ENCODE data around the gene SLC4A4. TPM values are rescaled to one million over a fixed set of nuclear protein-coding genes. Genes with fewer than 3 reads are reported as not detected.

The SLC4A4 gene
- total and polyA plus RNA-seq, 9 donors: 0.23 to 8.3 (median 1.4) TPM

DNA sequence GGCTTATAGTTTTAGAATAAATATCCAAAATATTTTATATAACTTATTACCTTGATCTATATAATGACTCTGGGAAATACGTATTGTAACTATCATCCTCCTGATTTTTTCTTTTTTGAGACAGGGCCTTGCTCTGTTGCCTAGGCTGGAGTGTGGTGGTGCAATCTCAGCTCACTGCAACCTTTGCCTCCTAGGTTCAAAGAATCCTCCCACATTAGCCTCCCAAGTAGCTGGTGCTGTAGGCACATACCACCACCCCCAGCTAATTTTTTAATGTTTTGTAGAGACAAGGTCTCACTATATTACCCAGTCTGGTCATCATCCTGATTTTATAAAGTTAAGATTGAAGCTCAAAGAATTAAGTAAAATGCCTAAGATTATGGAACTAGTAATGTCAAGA is 193.6 kb downstream of the SLC4A4 start:
- intact Hi-C loops (cut with DNase I): no loop called here
- Histone ChIP-seq H3K27me3 (no peaks in the 10 kb centered on the region), H3K4me3 (no peak overlapping the region), H3K9me3 (no peaks in the 10 kb centered on the region), H3K27ac (no peak overlapping the region), H3K36me3 (no peaks in the 10 kb centered on the region), H3K4me1 (ENCODE audit: insufficient read depth) (no peaks in the 10 kb centered on the region)
- TF ChIP-seq CTCF (IDR thresholded peaks at IDR 0.05): no peak
- no peak for TF ChIP-seq POLR2A (IDR thresholded peaks at IDR 0.05)
- TF ChIP-seq EP300 (IDR thresholded peaks at IDR 0.05): no peak
- DNase-seq: no peak
- 89 to 91% (median 89%) methylated on average over 1 of the region's 1 CpG for WGBS, 3 donors

GRCh38 chr4:71533121-71533520 is 194.3 kb downstream of the SLC4A4 start:
- 89 to 96% (median 94%) methylated on average over 1 of the region's 1 CpG for WGBS, 3 donors
- H3K36me3 ChIP-seq: no peaks in the 10 kb centered on the region
- no peak overlapping the region for H3K4me3 ChIP-seq
- no peaks in the 10 kb centered on the region for H3K27me3 ChIP-seq
- no peak overlapping the region for H3K27ac ChIP-seq
- TF ChIP-seq EP300 (IDR thresholded peaks at IDR 0.05) (no peak), CTCF (IDR thresholded peaks at IDR 0.05) (no peak), POLR2A (IDR thresholded peaks at IDR 0.05) (no peak)
- no peak for DNase-seq
- intact Hi-C loops (cut with DNase I): no loop called here
- H3K9me3 ChIP-seq: no peaks in the 10 kb centered on the region
- no peaks in the 10 kb centered on the region for H3K4me1 ChIP-seq (ENCODE audit: insufficient read depth)

- WGBS, 3 donors: 65 to 87% (median 69%) methylated on average over 6 of the region's 6 CpGs
- intact Hi-C loops (cut with DNase I): no loop called here
- Histone ChIP-seq H3K27me3 (no peaks in the 10 kb centered on the region), H3K9me3 (no peaks in the 10 kb centered on the region), H3K36me3 (no peaks in the 10 kb centered on the region), H3K4me3 (no peak overlapping the region), H3K27ac (no peak overlapping the region), H3K4me1 (ENCODE audit: insufficient read depth) (no peaks in the 10 kb centered on the region)
- TF ChIP-seq CTCF (IDR thresholded peaks at IDR 0.05) (no peak), EP300 (IDR thresholded peaks at IDR 0.05) (no peak)
- DNase-seq: no peak
These were observed 198.8 kb downstream of the SLC4A4 start for GRCh38 chr4:71537551-71538065.

DNA sequence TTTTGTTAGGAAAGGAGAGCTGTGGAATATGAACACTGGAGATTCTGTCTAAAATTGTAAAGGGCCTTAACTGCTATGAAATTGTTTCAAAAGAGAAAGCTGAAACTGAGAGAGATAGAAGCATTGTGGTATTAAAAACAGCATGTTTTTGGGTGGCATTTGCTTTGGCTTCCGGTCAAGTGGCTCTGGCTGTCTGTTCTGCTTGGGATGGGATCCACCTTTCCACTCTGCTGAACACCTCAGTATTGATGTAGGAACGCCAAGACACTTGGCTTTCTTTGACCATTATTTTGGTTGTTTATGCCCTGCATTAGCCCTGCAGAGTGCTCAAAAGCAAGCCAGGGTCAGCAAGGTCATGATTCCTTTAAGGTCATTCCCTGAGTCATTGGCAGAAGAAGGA is 199.7 kb downstream of the SLC4A4 start:
- 68 to 81% (median 71%) methylated on average over 2 of the region's 2 CpGs for WGBS, 3 donors
- Histone ChIP-seq H3K4me1 (ENCODE audit: insufficient read depth) (no peaks in the 10 kb centered on the region), H3K36me3 (no peaks in the 10 kb centered on the region), H3K27me3 (no peaks in the 10 kb centered on the region), H3K9me3 (no peaks in the 10 kb centered on the region), H3K4me3 (no peak overlapping the region), H3K27ac (no peak overlapping the region)
- intact Hi-C loops (cut with DNase I): no loop called here
- TF ChIP-seq POLR2A (IDR thresholded peaks at IDR 0.05) (no peak), EP300 (IDR thresholded peaks at IDR 0.05) (no peak), CTCF (IDR thresholded peaks at IDR 0.05) (no peak)
- DNase-seq: no peak
